GM18951 (cell line): Measurements from ENCODE around the gene FAM89B.
"Not testable (repeated sequence)": the region's sequence is repeated elsewhere in the genome, so short reads cannot be mapped to it uniquely, and the experiment has no call there.

ENCODE experiments used
- POLR2A ChIP-seq: IDR thresholded peaks from 4 replicates; pipeline ENCODE4 v1.6.1; 2011; ENCODE audit warnings: mild to moderate bottlenecking; ENCODE audit not compliant: insufficient read length, insufficient read depth; ENCODE audit errors: extremely low read depth
- in situ Hi-C: fragments of 300-500 bp; cut with MboI; formaldehyde crosslinking; loops from one replicate; pipeline ENCODE4 v1.12.0; 2022; ENCODE audit warnings: low sequenced_read_pairs, mixed read lengths, inconsistent platforms; ENCODE audit not compliant: unreplicated experiment

Gene FAM89B

GRCh38 chr11:65572356-65573051 lies at the start of gene FAM89B:
FAM89B (plus strand) TSS chr11:65572538; CDS start chr11:65572670, 132 bp downstream.
- peak; percentile 70 for TF ChIP-seq POLR2A
- in situ Hi-C loops = no loop called here

GRCh38 chr11:65522718-65523630 lies 49.4 kb upstream of the FAM89B start:
- in situ Hi-C loops = not testable (repeated sequence)

- in situ Hi-C loops = not testable (repeated sequence)
These were observed 48.7 kb upstream of the FAM89B start for GRCh38 chr11:65523631-65523968.

GRCh38 chr11:65524014-65524740 lies 48.2 kb upstream of the FAM89B start:
- in situ Hi-C loops = no loop called here

GRCh38 chr11:65524741-65525545 lies 47.4 kb upstream of the FAM89B start, which contains the start of gene SCYL1:
SCYL1 (plus strand) TSS chr11:65525083; CDS start chr11:65525154, 71 bp downstream.
- in situ Hi-C loops = no loop called here
- TF ChIP-seq POLR2A = peak; percentile 66

More at GRCh38 chr11:65524014-65524740, 48.2 kb upstream of the FAM89B start:
- no peak for TF ChIP-seq POLR2A

GRCh38 chr11:65525546-65526480 lies 46.5 kb upstream of the FAM89B start:
- in situ Hi-C loops = no loop called here
- no peak for TF ChIP-seq POLR2A

- in situ Hi-C loops = no loop called here
- TF ChIP-seq POLR2A = no peak
These were observed 45.6 kb upstream of the FAM89B start for GRCh38 chr11:65526744-65527143.

- no peak for TF ChIP-seq POLR2A
- in situ Hi-C loops = no loop called here
These were observed 43.5 kb upstream of the FAM89B start for GRCh38 chr11:65528819-65529350.

GRCh38 chr11:65529475-65530156 lies 42.7 kb upstream of the FAM89B start:
- TF ChIP-seq POLR2A = no peak
- in situ Hi-C loops = no loop called here

GRCh38 chr11:65530157-65530496 lies 42.2 kb upstream of the FAM89B start:
- TF ChIP-seq POLR2A = no peak
- in situ Hi-C loops = no loop called here

GRCh38 chr11:65532388-65533064 lies 39.8 kb upstream of the FAM89B start:
- no peak for TF ChIP-seq POLR2A
- in situ Hi-C loops = no loop called here
